GM19043 (cell line): ENCODE results near the gene ATG10.
"Not testable (repeated sequence)": the region's sequence is repeated elsewhere in the genome, so short reads cannot be mapped to it uniquely, and the experiment has no call there.

ENCODE experiments used
- ATAC-seq: cut with Tn5 transposase; IDR thresholded peaks from one replicate; pipeline ENCODE4 v1.9.1; 2021; ENCODE audit warnings: low read depth; ENCODE audit not compliant: unreplicated experiment

ATG10 gene

GRCh38 chr5:82267297-82267933, 295.6 kb downstream of the ATG10 start:
- not testable (repeated sequence) for ATAC-seq

DNA sequence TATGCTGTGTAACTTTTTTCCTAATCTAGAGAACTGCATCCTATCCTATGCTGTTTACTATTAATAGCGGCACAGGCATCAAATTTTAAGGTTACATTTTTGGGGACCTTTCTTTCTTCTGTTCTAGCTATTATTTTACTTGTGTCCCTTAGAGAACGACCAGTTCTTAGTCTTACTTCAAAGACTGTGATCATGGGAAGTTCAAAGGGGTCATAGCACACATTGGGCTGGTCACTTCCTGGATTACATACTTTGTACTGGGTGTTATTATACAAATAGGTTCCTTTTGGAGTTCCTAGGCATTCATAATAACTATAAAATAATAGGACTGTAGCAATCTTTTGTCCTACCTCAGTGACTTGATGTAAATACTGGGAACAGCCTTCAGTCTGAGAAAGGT, 297.5 kb downstream of the ATG10 start:
- ATAC-seq = not testable (repeated sequence)

DNA sequence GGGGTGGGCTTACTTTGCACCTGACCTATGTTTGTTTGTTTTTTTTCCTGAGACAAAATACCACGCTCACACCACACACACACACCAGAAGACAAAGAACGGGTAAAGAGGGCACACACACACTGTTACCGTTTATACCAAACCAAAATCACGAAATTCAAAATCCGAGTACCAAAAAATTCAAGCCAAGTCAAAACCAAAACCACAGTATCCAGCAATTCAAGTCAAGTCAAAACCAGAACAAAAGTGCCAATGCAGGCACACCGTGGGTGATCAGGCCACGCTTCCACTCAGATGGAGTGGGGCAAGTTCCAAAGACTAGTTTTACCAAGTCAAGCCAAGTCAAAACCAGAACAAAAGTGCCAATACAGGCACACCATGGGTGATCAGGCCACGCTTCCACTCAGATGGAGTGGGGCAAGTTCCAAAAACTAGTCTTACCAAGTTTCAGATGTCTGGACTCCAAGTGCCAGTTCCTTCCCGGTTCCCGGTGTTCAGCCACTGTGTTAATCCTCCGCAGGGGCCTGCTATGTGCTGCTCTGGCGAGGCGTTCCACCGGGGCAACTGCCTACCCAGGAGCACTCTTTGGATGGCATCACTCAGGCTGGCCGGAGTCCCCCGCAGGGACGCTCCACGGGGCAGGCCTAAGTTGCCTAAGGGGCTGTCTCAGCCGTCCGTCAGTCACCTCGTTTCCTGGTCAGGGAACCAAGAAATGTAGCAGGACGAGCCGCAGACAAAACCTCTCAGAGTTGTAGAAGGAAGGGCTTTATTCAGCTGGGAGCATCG, 300.9 kb downstream of the ATG10 start:
- not testable (repeated sequence) for ATAC-seq

- not testable (repeated sequence) for ATAC-seq
These were observed 301.6 kb downstream of the ATG10 start for GRCh38 chr5:82273426-82273825.

GRCh38 chr5:82274343-82275211, 302.8 kb downstream of the ATG10 start:
- ATAC-seq = no peak

DNA sequence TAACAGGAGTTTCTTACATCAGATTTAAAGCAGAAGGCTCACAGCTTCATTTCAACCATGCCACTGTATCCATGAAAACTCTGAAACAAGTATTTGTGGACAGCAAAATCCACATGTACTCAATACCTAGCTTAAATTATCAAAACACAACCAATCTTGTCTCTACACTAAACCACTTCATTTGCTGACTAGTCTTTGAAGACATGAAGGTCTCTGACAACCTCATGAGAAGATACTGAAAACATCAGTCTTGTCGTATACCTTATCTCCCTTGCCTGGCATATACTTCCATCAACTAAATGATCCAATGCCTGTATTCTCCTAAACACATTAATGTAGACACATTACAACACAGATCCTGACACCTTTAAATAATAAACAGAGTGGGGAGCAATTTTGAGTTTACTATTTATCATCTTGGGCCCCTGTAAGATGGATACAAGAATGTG, 303.4 kb downstream of the ATG10 start:
- no peak for ATAC-seq

GRCh38 chr5:82276800-82277612, 305.2 kb downstream of the ATG10 start:
- no peak for ATAC-seq

DNA sequence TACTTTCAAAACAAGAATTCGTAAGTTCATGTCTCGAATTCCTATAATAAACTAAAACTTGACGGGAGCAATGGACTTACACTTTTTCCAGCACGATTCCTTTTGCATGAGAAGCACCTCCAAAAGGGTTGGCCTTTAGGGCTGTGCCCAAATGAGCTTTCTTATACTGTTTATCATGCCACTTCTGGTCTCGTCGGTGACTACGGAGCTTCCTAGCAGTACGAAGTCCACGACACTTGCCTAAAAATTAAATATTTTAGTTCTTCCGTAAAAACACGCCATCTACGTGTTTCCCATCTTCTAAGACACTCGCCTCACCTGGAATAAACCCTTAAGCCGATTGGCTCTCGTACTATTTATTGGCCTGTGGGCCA, 305.8 kb downstream of the ATG10 start:
- ATAC-seq = no peak

- ATAC-seq = peak; percentile 86
These were observed 306.3 kb downstream of the ATG10 start, which contains the start of gene RPS23 for GRCh38 chr5:82277987-82278710. Gene RPS23, minus strand, starts transcription at chr5:82278354. Its CDS starts 31 bp downstream, at chr5:82278323.

GRCh38 chr5:82278711-82279370, 307.0 kb downstream of the ATG10 start:
- ATAC-seq = no peak

DNA sequence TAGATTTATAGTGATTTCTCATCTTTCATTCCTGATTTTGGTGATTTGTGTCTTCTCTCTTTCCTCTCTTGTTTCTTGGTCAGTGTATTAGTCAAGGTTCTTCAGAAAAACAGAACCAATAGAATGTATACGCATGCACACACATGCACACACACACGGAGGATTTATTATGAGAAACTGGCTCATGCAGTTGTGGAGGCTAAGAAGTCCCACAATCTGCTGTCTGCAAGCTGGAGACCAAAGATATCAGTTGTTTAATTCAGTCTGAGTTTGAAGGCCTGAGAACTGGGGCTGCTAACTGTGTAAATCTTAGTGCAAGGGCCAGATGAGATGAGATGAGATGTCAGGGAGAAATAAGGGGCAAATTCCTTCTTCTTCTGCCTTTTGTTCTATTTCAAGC, 312.1 kb downstream of the ATG10 start:
- ATAC-seq = no peak

GRCh38 chr5:82285206-82285605, 313.4 kb downstream of the ATG10 start:
- no peak for ATAC-seq

GRCh38 chr5:82287625-82288024, 315.8 kb downstream of the ATG10 start:
- ATAC-seq = no peak

DNA sequence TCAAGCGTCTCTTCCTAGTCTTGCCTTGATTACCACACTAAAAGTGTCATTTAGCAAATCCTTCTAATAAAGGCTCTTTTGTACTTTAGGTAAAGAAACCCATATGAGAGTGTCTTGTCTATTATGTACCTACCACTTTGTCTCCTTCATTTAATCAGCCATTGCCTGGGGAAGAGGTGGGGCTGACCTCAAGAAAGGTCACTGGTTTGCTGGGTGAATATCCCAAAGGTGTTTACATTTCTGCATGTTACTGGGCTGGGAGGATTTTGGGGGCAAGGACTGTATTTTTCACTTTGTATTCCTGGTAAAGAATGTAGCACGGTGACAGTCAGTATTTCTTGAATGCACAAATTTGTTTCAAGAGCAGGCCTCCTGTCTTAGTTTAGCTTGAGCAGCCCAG, 318.2 kb downstream of the ATG10 start:
- no peak for ATAC-seq

DNA sequence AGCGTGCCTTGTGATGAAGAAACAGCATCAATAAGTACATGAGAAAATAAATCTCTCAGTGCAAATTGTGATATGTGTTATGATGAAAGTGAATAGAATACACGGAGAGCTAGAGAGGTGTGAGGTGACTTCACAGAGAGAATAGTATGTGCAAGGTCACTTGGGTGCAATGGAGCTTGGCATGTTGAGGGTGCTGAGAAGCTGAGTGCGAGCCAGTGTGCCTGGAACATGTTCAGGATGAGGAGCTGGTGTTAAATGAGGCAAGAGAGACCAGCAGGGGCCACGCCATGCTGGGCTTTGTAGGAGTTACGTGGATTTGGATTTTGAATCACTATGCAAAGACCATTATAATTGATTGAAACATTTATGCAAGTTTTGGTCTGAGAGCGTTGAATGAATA, 319.1 kb downstream of the ATG10 start:
- no peak for ATAC-seq

DNA sequence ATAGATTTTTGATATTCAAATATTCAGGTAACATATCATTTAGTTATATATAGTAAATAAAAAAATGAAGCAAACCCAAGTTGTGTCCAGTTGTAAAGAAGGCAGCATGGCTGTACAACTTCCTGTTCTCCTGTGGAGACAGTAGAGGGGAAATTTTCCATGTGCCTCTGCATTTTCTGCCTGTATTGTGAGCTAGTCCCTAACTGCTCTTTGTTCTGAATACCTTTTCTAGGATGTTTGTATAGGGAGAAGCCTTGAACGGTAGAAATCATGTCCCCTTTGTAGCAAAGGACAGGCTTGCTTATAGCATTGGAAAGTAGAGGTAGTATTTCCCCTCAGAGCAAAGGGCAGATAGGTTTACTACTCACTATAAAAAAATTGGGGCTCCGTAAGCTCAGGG, 319.6 kb downstream of the ATG10 start:
- no peak for ATAC-seq

DNA sequence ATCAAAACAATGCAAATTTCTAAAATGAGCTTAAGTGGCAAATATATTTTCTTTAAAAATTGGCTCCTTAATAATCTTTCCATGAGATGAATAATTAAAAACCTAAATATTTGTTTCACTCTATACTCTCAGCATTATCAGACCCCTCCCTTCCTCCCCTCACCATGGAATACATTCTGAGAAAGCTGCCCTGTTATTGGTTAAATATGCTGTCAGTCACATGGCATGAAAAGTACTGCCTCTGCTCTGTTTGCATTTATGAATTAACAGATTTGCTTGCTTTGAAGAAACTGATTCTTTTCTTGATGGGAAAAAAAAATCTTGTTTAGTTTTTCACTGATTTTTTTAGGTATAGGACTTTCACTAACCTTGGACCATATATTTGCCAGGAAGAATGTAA, 323.3 kb downstream of the ATG10 start:
- no peak for ATAC-seq

DNA sequence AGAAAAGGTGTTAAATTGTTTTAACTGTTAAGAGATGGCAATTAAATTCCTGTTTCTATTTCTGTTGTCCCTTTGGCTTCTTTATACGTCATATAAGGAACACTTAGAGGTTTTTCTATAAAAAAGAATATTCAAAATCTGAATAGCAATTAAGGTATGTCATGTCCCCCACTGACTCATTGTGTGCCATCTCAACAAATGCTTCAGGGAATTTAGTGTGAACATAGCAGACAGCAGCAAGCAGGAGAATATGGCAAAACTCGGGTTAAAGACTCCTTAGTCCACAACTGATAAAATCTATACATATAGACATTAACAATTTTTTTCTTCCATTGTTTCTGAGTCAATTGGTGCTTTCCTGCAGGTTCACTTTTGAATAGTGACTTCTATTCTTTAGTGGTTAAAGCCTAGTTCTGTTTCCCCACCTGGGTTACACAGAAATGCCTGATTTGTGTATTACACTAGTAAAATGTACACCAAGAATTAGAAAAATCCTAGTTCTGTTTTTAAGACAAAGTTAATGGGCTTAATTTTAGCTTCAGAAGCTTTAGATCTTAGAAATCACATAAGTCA, 324.2 kb downstream of the ATG10 start:
- ATAC-seq = no peak

GRCh38 chr5:82296929-82297328, 325.1 kb downstream of the ATG10 start:
- no peak for ATAC-seq
